Measurements from ENCODE around the gene ELL.

DNA sequence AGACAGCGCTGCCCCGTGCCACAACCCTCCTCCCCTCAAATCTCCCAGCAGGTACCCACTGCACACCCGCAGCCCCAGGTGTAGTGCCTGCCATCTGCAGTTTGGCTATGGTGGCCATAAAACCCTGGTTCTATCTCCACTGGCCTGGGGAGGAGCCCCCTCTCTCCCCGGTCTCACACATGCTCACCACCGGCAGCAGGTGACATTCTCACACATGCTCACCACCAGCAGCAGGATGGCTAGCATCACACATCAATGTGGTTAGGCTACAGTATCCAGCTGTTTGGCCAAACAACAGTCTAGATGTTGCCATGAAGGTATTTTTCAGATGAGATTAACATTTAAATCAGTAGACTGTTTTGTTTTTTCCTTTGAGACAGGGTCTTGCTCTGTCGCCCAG, 31.1 kb downstream of the ELL start:
- TF ChIP-seq, protein P1, sequence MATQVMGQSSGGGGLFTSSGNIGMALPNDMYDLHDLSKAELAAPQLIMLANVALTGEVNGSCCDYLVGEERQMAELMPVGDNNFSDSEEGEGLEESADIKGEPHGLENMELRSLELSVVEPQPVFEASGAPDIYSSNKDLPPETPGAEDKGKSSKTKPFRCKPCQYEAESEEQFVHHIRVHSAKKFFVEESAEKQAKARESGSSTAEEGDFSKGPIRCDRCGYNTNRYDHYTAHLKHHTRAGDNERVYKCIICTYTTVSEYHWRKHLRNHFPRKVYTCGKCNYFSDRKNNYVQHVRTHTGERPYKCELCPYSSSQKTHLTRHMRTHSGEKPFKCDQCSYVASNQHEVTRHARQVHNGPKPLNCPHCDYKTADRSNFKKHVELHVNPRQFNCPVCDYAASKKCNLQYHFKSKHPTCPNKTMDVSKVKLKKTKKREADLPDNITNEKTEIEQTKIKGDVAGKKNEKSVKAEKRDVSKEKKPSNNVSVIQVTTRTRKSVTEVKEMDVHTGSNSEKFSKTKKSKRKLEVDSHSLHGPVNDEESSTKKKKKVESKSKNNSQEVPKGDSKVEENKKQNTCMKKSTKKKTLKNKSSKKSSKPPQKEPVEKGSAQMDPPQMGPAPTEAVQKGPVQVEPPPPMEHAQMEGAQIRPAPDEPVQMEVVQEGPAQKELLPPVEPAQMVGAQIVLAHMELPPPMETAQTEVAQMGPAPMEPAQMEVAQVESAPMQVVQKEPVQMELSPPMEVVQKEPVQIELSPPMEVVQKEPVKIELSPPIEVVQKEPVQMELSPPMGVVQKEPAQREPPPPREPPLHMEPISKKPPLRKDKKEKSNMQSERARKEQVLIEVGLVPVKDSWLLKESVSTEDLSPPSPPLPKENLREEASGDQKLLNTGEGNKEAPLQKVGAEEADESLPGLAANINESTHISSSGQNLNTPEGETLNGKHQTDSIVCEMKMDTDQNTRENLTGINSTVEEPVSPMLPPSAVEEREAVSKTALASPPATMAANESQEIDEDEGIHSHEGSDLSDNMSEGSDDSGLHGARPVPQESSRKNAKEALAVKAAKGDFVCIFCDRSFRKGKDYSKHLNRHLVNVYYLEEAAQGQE (IDR thresholded peaks at IDR 0.05; ENCODE audit: low read depth, low read length), result no peak
- TF ChIP-seq EP300 (IDR thresholded peaks at IDR 0.05; ENCODE audit: borderline replicate concordance in 1 of 2, low read depth in 1 of 2, low read length in 1 of 2) (no peak), FOXM1 (IDR thresholded peaks at IDR 0.05; ENCODE audit: low read depth) (no peak), MXI1 (IDR thresholded peaks at IDR 0.05; ENCODE audit: low read depth, low read length) (no peak)
- TF ChIP-seq, protein P2, sequence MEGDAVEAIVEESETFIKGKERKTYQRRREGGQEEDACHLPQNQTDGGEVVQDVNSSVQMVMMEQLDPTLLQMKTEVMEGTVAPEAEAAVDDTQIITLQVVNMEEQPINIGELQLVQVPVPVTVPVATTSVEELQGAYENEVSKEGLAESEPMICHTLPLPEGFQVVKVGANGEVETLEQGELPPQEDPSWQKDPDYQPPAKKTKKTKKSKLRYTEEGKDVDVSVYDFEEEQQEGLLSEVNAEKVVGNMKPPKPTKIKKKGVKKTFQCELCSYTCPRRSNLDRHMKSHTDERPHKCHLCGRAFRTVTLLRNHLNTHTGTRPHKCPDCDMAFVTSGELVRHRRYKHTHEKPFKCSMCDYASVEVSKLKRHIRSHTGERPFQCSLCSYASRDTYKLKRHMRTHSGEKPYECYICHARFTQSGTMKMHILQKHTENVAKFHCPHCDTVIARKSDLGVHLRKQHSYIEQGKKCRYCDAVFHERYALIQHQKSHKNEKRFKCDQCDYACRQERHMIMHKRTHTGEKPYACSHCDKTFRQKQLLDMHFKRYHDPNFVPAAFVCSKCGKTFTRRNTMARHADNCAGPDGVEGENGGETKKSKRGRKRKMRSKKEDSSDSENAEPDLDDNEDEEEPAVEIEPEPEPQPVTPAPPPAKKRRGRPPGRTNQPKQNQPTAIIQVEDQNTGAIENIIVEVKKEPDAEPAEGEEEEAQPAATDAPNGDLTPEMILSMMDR (IDR thresholded peaks at IDR 0.05), result no peak
